Adrenal gland (tissue), 12 donors: ENCODE measurements around the gene MRPL2. TPM values are rescaled to one million over a fixed set of nuclear protein-coding genes. Genes with fewer than 3 reads are reported as not detected.
"Not testable (repeated sequence)": the region's sequence is repeated elsewhere in the genome, so short reads cannot be mapped to it uniquely, and the experiment has no call there.

Experiments used
- DNase-seq, 7 donors: peaks; one replicate each; pipeline ENCODE4 v3.0.0-alpha.2; 2019 to 2020
- H3K27ac ChIP-seq, 5 donors: fragments of 200-600 bp; sonication (generic) in 4 of 5; 1 replicate in 3 of 5; 2 replicates in 2 of 5; pipeline versions ENCODE4 v1.5.1 to v1.8.0; 2016 to 2020; ENCODE audit warnings: mild to moderate bottlenecking in 1 of 5
- H3K27me3 ChIP-seq: fragments of 200-600 bp; 2 replicates; pipeline ENCODE4 v1.8.0; 2021
- H3K36me3 ChIP-seq, 2 donors: fragments of 200-600 bp; replicated peaks in 1 of 2; 1 replicate in 1 of 2; 2 replicates in 1 of 2; pipeline versions ENCODE4 v1.5.1 to v1.8.0; 2018 to 2022
- H3K4me1 ChIP-seq, 2 donors: fragments of 200-600 bp; replicated peaks in 1 of 2; 1 replicate in 1 of 2; 2 replicates in 1 of 2; pipeline versions ENCODE4 v1.5.1 to v1.8.0; 2018 to 2021
- H3K4me3 ChIP-seq, 4 donors: fragments of 200-600 bp; sonication (generic) in 3 of 4; one replicate each; pipeline ENCODE4 v1.5.1; 2016 to 2018
- H3K9me3 ChIP-seq, 3 donors: fragments of 200-600 bp; sonication (generic) in 1 of 3; replicated peaks in 1 of 3; 1 replicate in 2 of 3; 2 replicates in 1 of 3; pipeline versions ENCODE4 v1.5.1 to v1.8.0; 2016 to 2021
- CTCF ChIP-seq, 6 experiments: fragments of 450-650 bp in 4 of 6; fragments of 200-600 bp in 2 of 6; sonication (generic) in 1 of 6; IDR thresholded peaks; 1 replicate in 5 of 6; 2 replicates in 1 of 6; pipeline versions ENCODE4 v1.5.1 to v1.8.0; 2016 to 2021; ENCODE audit warnings: antibody characterized with exemption in 6 of 6, mild to moderate bottlenecking in 2 of 6, moderate library complexity in 1 of 6
- POLR2A ChIP-seq, 2 donors: fragments of 450-650 bp; IDR thresholded peaks; one replicate each; pipeline ENCODE4 v1.6.1; 2017; ENCODE audit warnings: antibody characterized with exemption in 2 of 2, mild to moderate bottlenecking in 2 of 2, moderate library complexity in 1 of 2
- WGBS, 4 donors: extraction: QIAGEN DNeasy Blood & Tissue Kit in 2 of 4; methylation state at CpG; one replicate each; pipeline versions ENCODE4 v1.1.5 to v1.1.7; 2013 to 2017; 5-methylcytosine and 5-hydroxymethylcytosine counted together
- intact Hi-C, 2 donors: fragments of 100-400 bp; cut with DNase I; formaldehyde crosslinking; loops; one replicate each; pipeline versions ENCODE4 v1.14.1 to v1.15.0; 2022 to 2023
- polyA plus RNA-seq, 3 donors: library from polyadenylated mRNA; stranded (reverse); fragments of 200-250 nt in 2 of 3; fragments of 350-450 nt in 1 of 3; fragmentation: Illumina TruSeq in 1 of 3; extraction: RNeasy Lipid Tissue Mini Kit (QIAGEN cat#74804) in 1 of 3; gene quantifications; one replicate each; pipeline ENCODE4 v1.2.3, GENCODE V29; 2013 to 2014
- total RNA-seq, 9 donors: library from RNA; depleted of rRNA in 4 of 9; stranded (reverse); fragments of >200 nt in 4 of 9; fragments of 120-200 nt in 1 of 9; fragmentation: NEBNext Ultra II Directional in 1 of 9; extraction: Animal tissue kit (Norgen Biotek cat#: 25700) in 1 of 9; gene quantifications; one replicate each; pipeline versions ENCODE4 v1.1.0 to v1.2.4, GENCODE V29; 2013 to 2023
- donor health status: healthy with polysubstance abuse.
- donor health status: Bipolar disorder and iron deficiency.
- donor health status: DM: yes; HTN: yes; CAD: no.
- donor health status: DM: no; HTN: no; CAD: no.
- donor health status: DM: no; HTN: no; CAD: no.
- donor health status: DM: yes; HTN: yes; CAD: no.

MRPL2 gene
- total and polyA plus RNA-seq, 12 donors: 16.7 to 143 (median 75.1) TPM

DNA sequence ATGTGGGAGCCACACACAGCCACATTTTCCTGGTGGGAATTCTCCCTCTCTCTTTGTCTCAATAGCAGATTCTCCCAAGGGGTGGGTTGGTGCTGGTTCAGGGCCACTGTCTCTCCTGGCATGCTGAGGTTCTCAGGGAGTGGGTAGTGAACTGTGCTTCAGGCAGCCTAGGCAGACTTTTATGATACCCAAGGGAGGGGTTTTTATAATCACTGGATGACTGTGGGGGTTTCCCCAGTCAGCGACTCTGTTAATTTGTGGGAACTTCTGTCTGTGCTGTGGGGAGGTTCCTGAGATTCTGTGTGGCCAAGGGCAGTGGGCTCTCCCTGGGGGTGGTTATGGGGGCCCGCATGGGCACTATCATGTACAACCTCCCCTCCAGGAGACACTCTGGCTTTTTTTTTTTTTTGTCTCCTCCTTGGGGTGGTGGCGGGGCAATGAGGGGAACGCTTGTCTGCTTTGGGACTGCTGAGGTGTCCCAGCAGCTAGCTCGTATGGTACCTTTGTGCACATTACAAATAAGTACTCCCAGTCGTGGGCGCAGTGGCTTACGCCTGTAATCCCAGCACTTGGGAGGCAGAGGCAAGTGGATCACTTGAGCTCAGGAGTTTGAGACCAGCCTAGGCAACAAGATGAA, 26.9 kb upstream of the MRPL2 start:
- H3K9me3 ChIP-seq: no peaks in the 10 kb centered on the region
- no peaks in the 10 kb centered on the region for H3K36me3 ChIP-seq
- H3K4me3 ChIP-seq: no peak overlapping the region
- no peaks in the 10 kb centered on the region for H3K27me3 ChIP-seq
- H3K27ac ChIP-seq: no peak overlapping the region
- no peaks in the 10 kb centered on the region for H3K4me1 ChIP-seq
- no peak for TF ChIP-seq CTCF (IDR thresholded peaks at IDR 0.05)
- TF ChIP-seq POLR2A (IDR thresholded peaks at IDR 0.05): no peak
- WGBS, 4 donors: 77 to 90% (median 82%) methylated on average over 5 to 8 of the region's 8 CpGs
- intact Hi-C loops: no loop called here
- no peak for DNase-seq

- WGBS, 4 donors: 74 to 77% (median 75%) methylated on average over 13 of the region's 13 CpGs
- Histone ChIP-seq H3K27me3 (no peaks in the 10 kb centered on the region), H3K4me3 (no peak overlapping the region), H3K36me3 (no peaks in the 10 kb centered on the region), H3K27ac (no peak overlapping the region), H3K9me3 (no peaks in the 10 kb centered on the region), H3K4me1 (no peaks in the 10 kb centered on the region)
- TF ChIP-seq CTCF (IDR thresholded peaks at IDR 0.05) (no peak), POLR2A (IDR thresholded peaks at IDR 0.05) (no peak)
- DNase-seq: no peak
- intact Hi-C loops: no loop called here
Measured at GRCh38 chr6:43082806-43083655, 23.8 kb upstream of the MRPL2 start.

DNA sequence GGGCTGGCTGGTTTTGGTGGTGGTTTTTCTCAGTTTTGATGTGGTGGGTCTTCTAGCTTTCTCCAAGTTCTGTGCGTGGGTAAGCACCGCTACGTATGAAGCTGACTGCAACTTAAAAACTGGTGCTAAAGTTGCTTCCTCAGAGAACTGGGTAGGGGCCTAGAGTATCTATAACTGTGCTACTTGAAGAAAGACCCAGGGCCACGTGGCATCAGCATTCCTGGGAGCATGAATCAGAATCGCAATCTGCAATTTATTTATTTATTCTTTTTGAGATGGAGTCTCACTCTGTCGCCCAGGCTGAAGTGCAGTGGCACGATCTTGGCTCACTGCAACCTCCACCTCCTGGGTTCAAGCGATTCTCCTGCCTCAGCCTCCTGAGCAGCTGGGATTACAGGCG, 22.7 kb upstream of the MRPL2 start:
- DNase-seq, intact Hi-C loops, H3K36me3 ChIP-seq, H3K4me3 ChIP-seq, H3K27me3 ChIP-seq, H3K27ac ChIP-seq, H3K4me1 ChIP-seq, H3K9me3 ChIP-seq: not testable (repeated sequence)
- 87 to 93% (median 90%) methylated on average over 9 of the region's 9 CpGs for WGBS, 4 donors

GRCh38 chr6:43081043-43081442, 21.8 kb upstream of the MRPL2 start:
- DNase-seq: no peak
- TF ChIP-seq POLR2A (IDR thresholded peaks at IDR 0.05) (no peak), CTCF (IDR thresholded peaks at IDR 0.05) (no peak)
- no peak overlapping the region for H3K27ac ChIP-seq
- peaks cover 0 to 4% of the 10 kb centered on the region in 2 donors for H3K4me1 ChIP-seq
- H3K27me3 ChIP-seq: no peaks in the 10 kb centered on the region
- H3K36me3 ChIP-seq: no peaks in the 10 kb centered on the region
- no peaks in the 10 kb centered on the region for H3K9me3 ChIP-seq
- 88 to 96% (median 90%) methylated on average over 4 of the region's 4 CpGs for WGBS, 4 donors
- intact Hi-C loops: no loop called here
- no peak overlapping the region for H3K4me3 ChIP-seq
